ENCODE data around the gene NIPSNAP2.

- no peak for TF ChIP-seq YY1 (IDR thresholded peaks at IDR 0.05; ENCODE audit: insufficient read depth, insufficient read length)
- no peak for TF ChIP-seq ZNF274 (IDR thresholded peaks at IDR 0.05; ENCODE audit: low read depth, low read length)
- no peak for TF ChIP-seq SUZ12 (IDR thresholded peaks at IDR 0.05; ENCODE audit: extremely low read depth, insufficient read depth, insufficient read length)
Measured at GRCh38 chr7:55928006-55928767, 36.2 kb upstream of the NIPSNAP2 start.

All from NT2/D1 (cell line).